NCI-H1417 (cell line): ENCODE measurements around the gene TMF1.
A peak's percentile ranks its signal among the peaks of the same experiment; 100 is the strongest.

Experiments used
- DNase-seq, 3 experiments: peaks; one replicate each; lab custom pipeline; 2025; lab: John Stamatoyannopoulos, UW

TMF1 gene

DNA sequence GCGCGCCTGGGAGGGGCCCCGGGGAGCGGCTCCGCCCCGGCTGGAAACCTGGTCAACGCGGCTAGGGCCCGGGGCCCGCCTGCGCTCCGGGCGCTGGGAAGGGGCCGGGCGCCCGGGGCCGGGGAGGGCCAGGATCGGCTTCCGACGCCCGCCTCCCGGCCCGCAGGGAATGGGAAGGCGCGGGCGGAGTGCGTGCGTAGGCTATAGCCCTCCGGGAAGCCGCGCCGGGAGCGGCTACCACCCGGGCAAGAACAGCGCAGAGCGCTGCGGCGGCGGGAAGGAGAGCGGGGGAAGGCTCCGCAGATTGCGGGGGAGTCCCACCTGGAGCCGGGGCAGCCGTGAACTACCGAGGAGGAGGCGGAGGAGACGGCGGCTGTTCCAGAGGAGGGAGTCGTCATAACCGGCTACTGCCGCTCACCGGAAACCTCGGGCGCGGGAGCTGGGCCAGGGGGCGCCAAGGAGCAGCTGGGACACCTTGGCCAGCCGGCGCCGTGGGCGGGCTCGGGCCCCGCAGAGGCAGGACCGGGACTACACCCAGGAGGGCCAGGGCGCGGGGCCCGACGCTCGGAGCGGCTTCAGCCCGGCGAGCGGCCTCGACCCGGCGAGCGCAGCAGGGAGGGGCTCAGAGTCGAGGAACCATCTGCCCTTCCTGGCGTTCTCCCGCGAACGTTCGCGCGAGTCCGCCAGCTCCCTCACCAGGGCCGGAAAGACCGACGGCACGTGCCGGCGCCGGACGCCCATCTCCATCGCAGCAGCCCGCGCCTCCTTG, 38.7 kb downstream of the TMF1 start, which contains the start of gene EOGT:
TSS of gene EOGT (minus strand) at position 432 of the 769 bp plus-strand sequence. CDS start 3,838 bp downstream, outside the sequence.
- DNase-seq: peak; percentile 31 to 87 (median 84)

DNA sequence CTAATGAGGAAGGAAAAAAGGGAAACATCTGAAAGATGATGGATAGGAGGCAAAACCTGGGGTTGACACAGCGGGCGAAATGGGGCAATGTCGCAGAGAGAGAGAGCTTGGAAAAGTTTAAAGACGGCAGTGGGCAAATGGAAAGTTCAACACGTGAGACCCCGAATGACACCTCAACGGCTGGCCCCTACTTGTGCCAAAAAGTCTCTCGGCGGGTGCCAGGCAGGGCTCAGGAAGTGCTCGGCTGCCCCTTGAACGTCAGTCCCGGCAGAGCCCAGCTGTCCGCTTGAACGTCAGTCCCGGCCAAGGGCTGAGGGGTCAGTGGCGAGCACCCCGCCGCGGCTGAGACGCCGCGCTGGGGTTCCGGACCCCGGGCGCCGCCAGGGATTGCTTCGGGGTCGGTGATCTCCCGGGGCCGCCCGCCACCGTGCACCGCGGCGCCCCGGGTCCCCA, 39.3 kb downstream of the TMF1 start:
- DNase-seq: peak in 1 of 3 experiments; percentile 53

DNA sequence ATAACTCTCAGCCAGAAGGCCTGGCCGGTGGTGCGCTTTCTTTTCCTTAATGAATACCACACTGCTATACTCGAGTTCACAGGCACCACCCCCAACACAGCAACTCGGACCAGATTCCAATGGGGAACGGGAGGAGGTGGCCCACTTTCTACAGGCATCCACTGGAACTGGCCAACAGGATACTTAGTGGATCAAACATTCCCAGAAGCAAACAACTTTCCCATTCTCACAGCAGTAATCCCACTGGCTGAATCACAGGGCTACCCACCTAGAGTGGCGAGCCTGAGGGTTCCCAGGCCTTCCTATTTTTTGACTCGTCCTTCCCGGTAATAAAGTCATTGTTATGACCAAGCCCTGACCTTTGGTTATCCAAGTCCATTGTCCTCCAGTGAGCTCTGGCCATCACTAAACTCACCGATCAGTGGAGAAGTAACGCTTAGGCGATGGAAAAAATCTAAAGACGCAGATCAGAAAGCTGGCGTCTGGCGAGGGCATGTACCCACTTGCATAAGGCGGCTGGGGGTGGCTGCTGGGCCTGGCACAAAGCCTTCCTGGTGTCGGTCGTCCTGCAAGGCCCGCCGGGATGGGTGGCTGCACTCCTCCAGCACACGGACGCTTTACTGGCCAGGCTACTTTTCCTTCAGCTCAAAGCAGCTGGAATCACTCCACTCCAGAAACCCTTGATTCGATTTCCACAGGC, 39.9 kb downstream of the TMF1 start:
- peak in 1 of 3 experiments; percentile 5 for DNase-seq

GRCh38 chr3:69011096-69011730, 40.9 kb downstream of the TMF1 start:
- DNase-seq: no peak

DNA sequence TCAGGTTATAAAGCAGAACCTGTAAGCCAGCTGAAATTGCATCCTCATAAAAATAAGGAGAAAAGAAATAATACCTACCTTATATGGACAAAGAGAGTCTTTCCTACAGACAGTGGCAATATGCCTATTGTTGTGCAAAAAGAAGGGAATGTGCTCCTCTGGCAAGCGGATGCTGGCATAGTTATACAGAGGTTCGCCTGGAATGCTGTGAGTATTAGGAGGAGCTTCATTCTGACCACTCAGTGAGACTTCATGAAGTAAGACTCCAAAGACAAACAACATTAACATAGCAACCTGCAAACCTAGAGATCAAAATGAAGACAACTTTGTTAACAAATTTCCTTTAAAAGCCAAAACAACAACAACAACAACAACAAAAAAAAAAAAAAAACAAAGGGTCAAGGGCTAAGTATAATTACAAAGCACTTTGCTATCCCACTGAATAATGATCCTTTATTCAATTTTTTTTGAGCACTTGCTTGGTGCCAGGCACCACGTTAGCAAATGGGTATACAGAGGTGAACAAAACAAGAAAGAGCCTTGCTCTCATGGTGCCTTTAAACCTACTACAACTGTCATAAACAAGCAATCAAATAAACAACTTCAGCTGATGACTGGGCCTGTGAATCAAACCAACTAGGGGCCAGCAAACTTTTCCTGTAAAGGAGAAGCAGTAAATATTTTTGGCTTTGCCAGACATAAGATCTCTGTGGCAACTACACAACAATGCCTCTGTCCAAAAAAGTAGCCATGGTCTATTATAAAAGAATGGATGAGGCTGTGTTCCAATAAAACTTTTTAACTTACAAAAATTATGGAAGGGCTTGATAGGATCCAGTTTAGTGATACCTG, 42.3 kb downstream of the TMF1 start:
- no peak for DNase-seq

DNA sequence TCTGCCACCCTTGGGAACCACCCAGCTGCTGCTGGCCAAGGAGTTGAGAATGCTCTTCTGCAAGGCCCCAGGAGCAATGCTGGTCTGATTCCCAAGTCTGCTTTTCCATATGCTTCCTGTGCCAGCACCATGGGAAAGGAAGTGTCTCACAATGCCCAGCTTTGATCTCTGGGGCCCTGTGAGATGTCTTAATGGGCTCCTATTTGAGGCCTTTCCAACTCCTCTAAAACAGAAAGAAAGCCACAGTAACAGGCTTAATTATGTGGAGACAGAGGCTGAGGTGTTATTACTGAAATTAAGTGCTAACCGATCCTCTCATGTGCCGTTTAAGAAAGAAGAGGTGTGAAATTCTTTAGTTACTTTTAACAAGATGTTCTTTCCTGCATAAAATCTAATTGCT, 43.2 kb downstream of the TMF1 start:
- peak in 1 of 3 experiments; percentile 1 for DNase-seq

DNA sequence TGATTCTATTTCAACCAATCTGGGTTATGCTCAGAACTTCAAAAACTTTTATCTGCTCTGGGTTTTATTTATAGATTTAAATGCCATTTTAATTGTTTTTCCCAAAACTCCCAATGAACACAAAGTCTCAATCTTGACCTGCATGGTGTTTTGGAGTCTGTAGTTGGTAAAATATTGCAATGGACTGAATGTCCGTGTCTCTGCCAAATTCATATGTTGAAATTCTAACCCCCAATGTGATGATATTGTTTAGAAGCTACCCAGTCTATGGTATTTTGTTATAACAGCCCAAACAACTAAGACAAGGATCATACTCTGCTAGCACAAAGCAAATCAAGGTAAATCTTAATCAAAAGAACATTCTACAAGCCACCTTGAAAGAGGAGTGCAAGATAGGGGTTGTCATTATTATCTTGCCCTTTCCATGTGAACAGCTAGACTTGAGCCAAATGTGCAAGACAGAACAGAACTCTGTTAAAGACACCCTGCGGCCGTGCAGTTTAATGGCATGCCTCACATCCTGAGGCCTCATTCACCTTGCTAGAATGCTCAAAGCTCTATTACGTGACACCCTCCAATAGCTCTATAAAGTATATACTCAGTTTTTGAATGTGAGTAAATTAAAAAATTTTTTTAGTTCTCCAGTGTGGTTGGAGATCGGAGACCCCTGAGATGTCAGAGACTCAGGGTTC, 46.2 kb downstream of the TMF1 start:
- no peak for DNase-seq

- DNase-seq: no peak
Observed at GRCh38 chr3:69005071-69005790, 46.9 kb downstream of the TMF1 start.

DNA sequence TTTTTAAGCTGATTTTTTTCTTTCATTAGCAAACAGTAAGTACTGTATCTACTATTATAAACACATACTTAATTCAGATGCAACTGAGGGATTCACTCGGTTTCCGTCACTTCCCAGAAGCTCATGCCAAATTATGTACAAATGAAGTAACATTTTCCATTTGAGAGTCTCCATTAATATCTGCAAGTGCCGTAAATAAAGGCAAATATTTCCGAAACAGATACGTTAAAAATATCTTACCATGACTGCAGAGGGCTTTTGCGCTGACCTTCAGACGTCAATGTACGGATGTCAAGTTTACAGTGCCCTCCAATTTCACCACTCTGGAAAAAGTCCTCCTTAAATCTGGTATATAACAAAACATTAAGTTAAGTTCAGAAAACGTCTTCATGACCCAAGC, 48.0 kb downstream of the TMF1 start:
- no peak for DNase-seq

GRCh38 chr3:68999605-69000004, 52.5 kb downstream of the TMF1 start:
- DNase-seq: no peak

DNA sequence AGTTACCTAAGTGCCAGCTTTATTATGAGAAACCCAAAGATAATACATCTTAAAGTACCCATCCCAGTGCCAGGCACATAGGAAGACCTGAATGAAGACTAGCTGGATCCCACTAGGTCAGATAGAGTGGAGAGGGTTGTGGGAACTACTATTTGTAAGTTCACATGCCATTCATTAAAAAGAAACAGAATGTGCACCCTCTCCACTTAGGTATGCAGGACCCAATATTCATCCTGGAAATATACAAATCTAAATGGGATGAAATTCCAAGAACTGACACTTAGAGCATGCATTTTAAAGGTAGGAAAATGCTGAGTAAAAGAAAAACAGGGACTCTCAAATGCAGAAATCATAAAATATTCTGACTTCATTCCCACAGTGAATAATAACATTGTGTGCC, 53.0 kb downstream of the TMF1 start:
- no peak for DNase-seq

DNA sequence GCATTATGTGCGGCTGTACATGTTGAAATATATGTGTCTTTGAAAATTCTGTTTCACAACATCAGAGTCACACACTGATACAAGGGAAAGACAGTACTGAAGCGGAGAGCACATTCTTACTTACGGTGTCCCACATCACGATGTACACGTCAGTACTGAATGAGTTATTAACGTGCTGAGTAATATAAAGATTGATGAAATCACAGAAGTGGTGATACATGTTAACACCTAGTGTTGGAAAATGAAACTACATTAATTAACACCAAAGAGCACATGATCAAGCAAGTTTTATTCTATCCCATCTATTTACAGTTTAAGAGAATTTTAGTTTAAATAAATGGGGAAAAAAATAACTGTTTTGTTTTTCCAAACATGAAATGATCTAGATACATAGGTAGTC, 54.2 kb downstream of the TMF1 start:
- no peak for DNase-seq

- DNase-seq: no peak
Observed at GRCh38 chr3:68996356-68996995, 55.7 kb downstream of the TMF1 start.

- DNase-seq: no peak
Observed at GRCh38 chr3:68988740-68989139, 63.4 kb downstream of the TMF1 start.

DNA sequence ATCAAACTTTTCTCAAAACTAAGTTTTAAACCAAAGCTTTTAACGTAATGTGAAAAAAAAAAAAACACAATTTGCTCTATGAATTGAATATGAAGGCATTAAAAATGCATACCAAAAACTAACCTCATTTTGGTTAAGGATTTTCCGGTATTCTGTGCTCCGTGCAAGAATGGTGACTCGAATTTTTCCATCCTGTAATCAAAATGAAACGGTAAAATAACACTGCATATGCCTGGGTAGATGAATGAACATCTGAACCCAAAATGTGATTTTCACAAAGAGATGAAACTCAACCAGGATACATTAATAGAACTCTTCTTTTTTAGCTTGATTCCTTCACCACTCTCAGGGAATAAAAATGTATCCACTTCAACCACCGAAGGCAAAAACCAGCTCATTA, 64.8 kb downstream of the TMF1 start:
- no peak for DNase-seq

- no peak for DNase-seq
Observed at GRCh38 chr3:68986496-68987208, 65.5 kb downstream of the TMF1 start.

GRCh38 chr3:68985146-68985790, 66.9 kb downstream of the TMF1 start:
- no peak for DNase-seq

DNA sequence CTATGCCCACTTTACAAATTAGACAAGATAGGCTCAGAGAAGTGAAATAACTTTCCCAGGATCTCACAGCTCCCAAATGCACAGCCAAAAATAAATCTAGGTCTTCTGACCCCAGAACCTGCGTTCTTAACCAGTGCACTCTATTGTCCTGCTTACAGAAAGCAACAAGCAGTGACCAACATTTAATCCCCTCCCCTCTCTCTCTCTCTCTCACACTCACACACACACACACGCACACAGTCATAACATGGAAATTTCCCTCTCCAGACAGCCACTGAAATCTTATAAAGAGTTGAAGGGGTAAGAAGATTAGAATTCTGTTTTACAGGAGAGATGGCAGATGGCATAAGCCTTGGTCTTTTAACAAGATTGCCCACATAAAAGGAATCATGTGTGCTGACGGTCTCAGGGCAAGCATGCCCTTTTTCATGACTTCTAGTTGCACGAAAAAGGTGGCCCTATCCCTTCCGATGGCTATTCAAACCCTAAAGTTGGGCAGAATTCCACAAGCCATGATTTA, 68.1 kb downstream of the TMF1 start:
- DNase-seq: no peak
